Keratinocyte (primary cell): ENCODE results near the gene EFHD2. TPM values are rescaled to one million over a fixed set of nuclear protein-coding genes. Genes with fewer than 3 reads are reported as not detected.

Experiments
- DNase-seq: peaks from one replicate; pipeline ENCODE4 v3.0.0-alpha.2; 2011; ENCODE audit warnings: low read depth, missing footprints, low spot score
- FAIRE-seq: peaks from 2 replicates; lab custom pipeline; 2011; peaks lifted over from hg19 to GRCh38; lab: Jason Lieb, UNC
- H2AFZ ChIP-seq: 2 replicates; pipeline ENCODE4 v1.6.0; 2012; ENCODE audit warnings: low read length, control low read depth, inconsistent platforms; ENCODE audit not compliant: control insufficient read depth
- H3K27ac ChIP-seq: 2 replicates; pipeline ENCODE4 v1.5.1; 2011; ENCODE audit warnings: low read length; ENCODE audit not compliant: control insufficient read depth, insufficient read depth
- H3K27me3 ChIP-seq: 3 replicates; pipeline ENCODE4 v1.6.0; 2011; ENCODE audit warnings: low read length; ENCODE audit not compliant: control insufficient read depth, insufficient read depth; ENCODE audit errors: extremely low read depth
- H3K36me3 ChIP-seq, 2 experiments: 2 replicates in 1 of 2; 3 replicates in 1 of 2; pipeline ENCODE4 v1.5.1; 2011; ENCODE audit warnings: low read length in 2 of 2, mild to moderate bottlenecking in 1 of 2; ENCODE audit not compliant: control insufficient read depth in 2 of 2, insufficient read depth in 2 of 2; ENCODE audit errors: extremely low read depth in 1 of 2
- H3K4me1 ChIP-seq: 3 replicates; pipeline ENCODE4 v1.5.1; 2011; ENCODE audit warnings: low read length; ENCODE audit not compliant: control insufficient read depth, insufficient read depth; ENCODE audit errors: extremely low read depth
- H3K4me2 ChIP-seq: 3 replicates; pipeline ENCODE4 v1.6.0; 2011; ENCODE audit warnings: low read depth, low read length; ENCODE audit not compliant: control insufficient read depth, insufficient read depth; ENCODE audit errors: extremely low read depth
- H3K4me3 ChIP-seq, 3 experiments: fragments of 200-600 bp in 1 of 3; sonication (generic) in 1 of 3; 2 replicates in 2 of 3; 3 replicates in 1 of 3; pipeline ENCODE4 v1.5.1; 2011 to 2016; ENCODE audit warnings: low read length in 3 of 3, mild to moderate bottlenecking in 3 of 3, control low read depth in 2 of 3, inconsistent platforms in 1 of 3, low read depth in 1 of 3, mixed read lengths in 1 of 3, mixed run types in 1 of 3, moderate library complexity in 1 of 3; ENCODE audit not compliant: control insufficient read depth in 2 of 3, insufficient read depth in 2 of 3; ENCODE audit errors: extremely low read depth in 1 of 3
- H3K79me2 ChIP-seq: 2 replicates; pipeline ENCODE4 v1.6.0; 2012; ENCODE audit warnings: low read length; ENCODE audit not compliant: control insufficient read depth, insufficient read depth
- H3K9ac ChIP-seq: 3 replicates; pipeline ENCODE4 v1.6.0; 2011; ENCODE audit warnings: low read length; ENCODE audit not compliant: control insufficient read depth, insufficient read depth; ENCODE audit errors: extremely low read depth
- H3K9me1 ChIP-seq: 3 replicates; pipeline ENCODE4 v1.6.0; 2011; ENCODE audit warnings: low read length; ENCODE audit not compliant: control insufficient read depth, insufficient read depth; ENCODE audit errors: extremely low read depth
- H3K9me3 ChIP-seq: 2 replicates; pipeline ENCODE4 v1.5.1; 2012; ENCODE audit warnings: low read depth, low read length; ENCODE audit not compliant: control insufficient read depth
- H4K20me1 ChIP-seq: 3 replicates; pipeline ENCODE4 v1.6.0; 2011; ENCODE audit warnings: low read length; ENCODE audit not compliant: control insufficient read depth, insufficient read depth; ENCODE audit errors: extremely low read depth
- EZH2 ChIP-seq: IDR thresholded peaks from one replicate; pipeline ENCODE4 v1.6.1; 2012; ENCODE audit warnings: inconsistent platforms, mild to moderate bottlenecking, low read length, moderate library complexity
- dilution Hi-C: fragments of 300-500 bp; cut with MboI; formaldehyde crosslinking; loops from one replicate; pipeline ENCODE4 v1.7.0; 2020; ENCODE audit warnings: low sequenced_read_pairs; ENCODE audit not compliant: extremely low pct_ligation_motif_present
- polyA plus RNA-seq, 5 experiments: library from polyadenylated mRNA; depleted of rRNA in 3 of 5; stranded (reverse) in 3 of 5; stranded (forward) in 1 of 5; unstranded in 1 of 5; fragments of >200 nt; gene quantifications; 1 replicate in 1 of 5; 2 replicates in 3 of 5; 3 replicates in 1 of 5; pipeline versions ENCODE4 v1.2.1 to v1.2.3, GENCODE V29; 2011 to 2012; ENCODE audit warnings: missing spikeins in 2 of 5, low read depth in 1 of 5, low replicate concordance in 1 of 5
- TF ChIP-seq, protein P1 (sequence below), 3 experiments: IDR thresholded peaks in 1 of 3; conservative IDR thresholded peaks in 1 of 3; optimal IDR thresholded peaks in 1 of 3; 2 replicates in 2 of 3; 3 replicates in 1 of 3; pipeline versions ENCODE3 to v1.5.1; 2011; ENCODE audit warnings: low read length in 3 of 3, mild to moderate bottlenecking in 3 of 3, moderate library complexity in 2 of 3, control low read depth in 1 of 3, inconsistent platforms in 1 of 3; ENCODE audit not compliant: insufficient read depth in 2 of 3; ENCODE audit errors: extremely low read depth in 1 of 3

Gene EFHD2
- polyA plus RNA-seq, 1 donor (not counting 4 experiments of a cell fraction or from before 2014, with no cell fraction given) = 47.6 TPM

DNA sequence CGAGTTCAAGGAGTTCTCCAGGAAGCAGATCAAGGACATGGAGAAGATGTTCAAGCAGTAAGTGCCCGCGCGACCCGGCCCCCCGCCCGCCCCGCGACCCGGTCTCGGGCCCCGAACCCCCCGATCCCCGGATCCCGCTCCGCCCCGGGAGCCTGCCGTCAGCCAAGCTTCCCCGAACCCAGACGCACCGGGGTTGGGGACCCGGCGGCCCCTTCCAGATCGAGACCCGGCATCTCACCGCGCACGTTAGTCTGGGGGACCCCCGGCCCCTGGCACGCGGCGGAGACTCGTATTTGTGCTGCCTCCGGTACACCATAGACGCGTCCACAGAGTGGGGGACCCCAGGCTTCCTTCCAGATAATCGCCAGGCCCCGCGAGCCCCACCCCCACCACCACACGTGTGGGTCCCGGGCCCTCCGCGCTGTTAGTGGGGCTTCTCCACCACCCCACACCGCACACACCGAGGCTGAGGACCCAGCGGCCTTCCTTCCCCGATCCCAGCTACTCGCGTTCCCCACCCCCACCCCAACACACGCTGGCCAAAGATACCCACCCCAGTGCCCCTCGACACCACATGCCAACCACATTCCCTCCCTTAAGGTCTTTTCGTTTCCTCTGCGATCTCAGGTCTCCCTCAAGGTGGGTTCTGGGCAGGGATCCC lies 665 bp downstream of the EFHD2 start:
- Histone ChIP-seq H3K27me3 (no peaks in the 10 kb centered on the region), H3K9me3 (no peaks in the 10 kb centered on the region), H3K4me2 (peak overlapping the region; percentile 84), H3K9me1 (peaks cover 2% of the 10 kb centered on the region), H3K79me2 (peaks cover 56% of the 10 kb centered on the region), H3K27ac (peak overlapping the region; percentile 74), H4K20me1 (peaks cover 7% of the 10 kb centered on the region), H3K36me3 (peaks cover 4 to 13% of the 10 kb centered on the region in 2 experiments), H3K4me3 (peak overlapping the region; percentile 84 to 90 (median 90)), H3K9ac (peak overlapping the region; percentile 82), H3K4me1 (peaks cover 29% of the 10 kb centered on the region), H2AFZ (no peak overlapping the region)
- no peak for FAIRE-seq
- dilution Hi-C loops = loop anchor here (10.0 kb wide), 1 partner anchor 76 kb away; no protein-coding TSS in a partner anchor
- DNase-seq = no peak
- no peak for TF ChIP-seq EZH2
- TF ChIP-seq, protein P1, sequence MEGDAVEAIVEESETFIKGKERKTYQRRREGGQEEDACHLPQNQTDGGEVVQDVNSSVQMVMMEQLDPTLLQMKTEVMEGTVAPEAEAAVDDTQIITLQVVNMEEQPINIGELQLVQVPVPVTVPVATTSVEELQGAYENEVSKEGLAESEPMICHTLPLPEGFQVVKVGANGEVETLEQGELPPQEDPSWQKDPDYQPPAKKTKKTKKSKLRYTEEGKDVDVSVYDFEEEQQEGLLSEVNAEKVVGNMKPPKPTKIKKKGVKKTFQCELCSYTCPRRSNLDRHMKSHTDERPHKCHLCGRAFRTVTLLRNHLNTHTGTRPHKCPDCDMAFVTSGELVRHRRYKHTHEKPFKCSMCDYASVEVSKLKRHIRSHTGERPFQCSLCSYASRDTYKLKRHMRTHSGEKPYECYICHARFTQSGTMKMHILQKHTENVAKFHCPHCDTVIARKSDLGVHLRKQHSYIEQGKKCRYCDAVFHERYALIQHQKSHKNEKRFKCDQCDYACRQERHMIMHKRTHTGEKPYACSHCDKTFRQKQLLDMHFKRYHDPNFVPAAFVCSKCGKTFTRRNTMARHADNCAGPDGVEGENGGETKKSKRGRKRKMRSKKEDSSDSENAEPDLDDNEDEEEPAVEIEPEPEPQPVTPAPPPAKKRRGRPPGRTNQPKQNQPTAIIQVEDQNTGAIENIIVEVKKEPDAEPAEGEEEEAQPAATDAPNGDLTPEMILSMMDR (optimal IDR thresholded peaks at IDR 0.05 in 1 of 3, IDR thresholded peaks at IDR 0.05 in 1 of 3, conservative IDR thresholded peaks at IDR 0.05 in 1 of 3; ENCODE audit: extremely low read depth in 1 of 3, insufficient read depth in 2 of 3, low read length in 3 of 3) = no peak

DNA sequence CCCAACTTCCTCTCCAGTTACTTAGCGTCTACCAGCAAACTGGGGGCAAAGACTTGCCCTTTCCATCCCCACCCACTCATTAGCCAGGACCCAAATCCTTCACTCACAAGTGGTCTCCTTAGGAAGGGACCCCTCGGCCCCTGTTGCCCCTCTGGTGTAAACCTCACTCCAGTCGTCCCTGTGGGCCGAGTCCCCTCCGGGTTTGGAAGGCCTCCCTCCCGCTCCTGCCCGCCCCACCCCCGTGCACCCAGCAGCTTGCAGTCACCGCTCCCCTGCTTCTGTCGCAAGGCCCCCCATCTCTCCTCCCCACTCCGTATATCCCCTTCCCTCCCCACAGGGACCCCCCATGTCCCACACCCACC lies 1.2 kb downstream of the EFHD2 start:
- peaks cover 4 to 13% of the 10 kb centered on the region in 2 experiments for H3K36me3 ChIP-seq
- FAIRE-seq = no peak
- DNase-seq = no peak
- peak overlapping the region; percentile 84 for H3K4me2 ChIP-seq
- H4K20me1 ChIP-seq = peaks cover 7% of the 10 kb centered on the region
- no peaks in the 10 kb centered on the region for H3K9me3 ChIP-seq
- H3K9ac ChIP-seq = peak overlapping the region; percentile 82
- peaks cover 2% of the 10 kb centered on the region for H3K9me1 ChIP-seq
- peaks cover 58% of the 10 kb centered on the region for H3K79me2 ChIP-seq
- no peaks in the 10 kb centered on the region for H3K27me3 ChIP-seq
- H3K4me1 ChIP-seq = peaks cover 34% of the 10 kb centered on the region
- peak overlapping the region; percentile 74 for H3K27ac ChIP-seq
- H2AFZ ChIP-seq = no peak overlapping the region
- dilution Hi-C loops = loop anchor here (10.0 kb wide), 1 partner anchor 76 kb away; no protein-coding TSS in a partner anchor
- peak overlapping the region; percentile 84 to 90 (median 90) for H3K4me3 ChIP-seq
- TF ChIP-seq, protein P1 (optimal IDR thresholded peaks at IDR 0.05 in 1 of 3, IDR thresholded peaks at IDR 0.05 in 1 of 3, conservative IDR thresholded peaks at IDR 0.05 in 1 of 3; ENCODE audit: extremely low read depth in 1 of 3, insufficient read depth in 2 of 3, low read length in 3 of 3) = no peak
- TF ChIP-seq EZH2 = no peak
